ENCODE data around the gene LYSMD4. TPM values are rescaled to one million over a fixed set of nuclear protein-coding genes. Genes with fewer than 3 reads are reported as not detected.

The LYSMD4 gene
- total RNA-seq, 2 donors from 2014 or later, result 6.8 to 9.7 TPM

- Histone ChIP-seq H3K27me3 (replicated peaks; ENCODE audit: insufficient read depth) (no peaks in the 10 kb centered on the region), H3K4me3 (no peak overlapping the region), H3K36me3 (peaks cover 21% of the 10 kb centered on the region), H3K27ac (peak overlapping the region; percentile 13 to 86), H3K9me3 (no peaks in the 10 kb centered on the region), H3K4me1 (ENCODE audit: control insufficient read depth in 1 of 2, low read depth in 2 of 2) (peaks cover 29 to 45% of the 10 kb centered on the region in 2 donors)
- TF ChIP-seq CTCF (IDR thresholded peaks at IDR 0.05), result no peak
- DNase-seq (ENCODE audit: low spot score), result no peak
- ATAC-seq (ENCODE audit: insufficient number of reproducible peaks, low FRiP score, low read depth), result no peak
These were observed 20.8 kb downstream of the LYSMD4 start for GRCh38 chr15:99712415-99712814.

- ATAC-seq (ENCODE audit: insufficient number of reproducible peaks, low FRiP score, low read depth), result no peak
- H3K9me3 ChIP-seq, result no peaks in the 10 kb centered on the region
- no peak overlapping the region for H3K4me3 ChIP-seq
- H3K4me1 ChIP-seq (ENCODE audit: control insufficient read depth in 1 of 2, low read depth in 2 of 2), result peaks cover 28 to 42% of the 10 kb centered on the region in 2 donors
- DNase-seq (ENCODE audit: low spot score), result no peak
- H3K27me3 ChIP-seq (replicated peaks; ENCODE audit: insufficient read depth), result no peaks in the 10 kb centered on the region
- H3K36me3 ChIP-seq, result peaks cover 21% of the 10 kb centered on the region
- no peak for TF ChIP-seq CTCF (IDR thresholded peaks at IDR 0.05)
- H3K27ac ChIP-seq, result peak overlapping the region; percentile 49 to 86
These were observed 21.6 kb downstream of the LYSMD4 start for GRCh38 chr15:99711625-99712024.

- Histone ChIP-seq H3K4me3 (peak overlapping the region; percentile 59), H3K9me3 (no peaks in the 10 kb centered on the region), H3K36me3 (peaks cover 21% of the 10 kb centered on the region), H3K4me1 (ENCODE audit: control insufficient read depth in 1 of 2, low read depth in 2 of 2) (peaks cover 24 to 41% of the 10 kb centered on the region in 2 donors), H3K27ac (peak overlapping the region; percentile 81 to 86), H3K27me3 (replicated peaks; ENCODE audit: insufficient read depth) (no peaks in the 10 kb centered on the region)
- ATAC-seq (ENCODE audit: insufficient number of reproducible peaks, low FRiP score, low read depth) (no peak), DNase-seq (ENCODE audit: low spot score) (no peak)
- no peak for TF ChIP-seq CTCF (IDR thresholded peaks at IDR 0.05)
These were observed 23.8 kb downstream of the LYSMD4 start for GRCh38 chr15:99709243-99709986.

GRCh38 chr15:99708563-99708962 lies 24.7 kb downstream of the LYSMD4 start:
- ATAC-seq (ENCODE audit: insufficient number of reproducible peaks, low FRiP score, low read depth) (peak; percentile 42), DNase-seq (ENCODE audit: low spot score) (peak; percentile 69)
- Histone ChIP-seq H3K27ac (peak overlapping the region; percentile 81 to 86), H3K9me3 (no peaks in the 10 kb centered on the region), H3K27me3 (replicated peaks; ENCODE audit: insufficient read depth) (no peaks in the 10 kb centered on the region), H3K36me3 (peaks cover 21% of the 10 kb centered on the region), H3K4me1 (ENCODE audit: control insufficient read depth in 1 of 2, low read depth in 2 of 2) (peaks cover 26 to 48% of the 10 kb centered on the region in 2 donors), H3K4me3 (peak overlapping the region; percentile 59)
- no peak for TF ChIP-seq CTCF (IDR thresholded peaks at IDR 0.05)

GRCh38 chr15:99707473-99708270 lies 25.6 kb downstream of the LYSMD4 start:
- H3K4me3 ChIP-seq, result peak overlapping the region; percentile 59
- no peak for DNase-seq (ENCODE audit: low spot score)

More at GRCh38 chr15:99707473-99708270, 25.6 kb downstream of the LYSMD4 start:
- no peak for ATAC-seq (ENCODE audit: insufficient number of reproducible peaks, low FRiP score, low read depth)
- Histone ChIP-seq H3K36me3 (peaks cover 15% of the 10 kb centered on the region), H3K27me3 (replicated peaks; ENCODE audit: insufficient read depth) (no peaks in the 10 kb centered on the region), H3K4me1 (ENCODE audit: control insufficient read depth in 1 of 2, low read depth in 2 of 2) (peaks cover 26 to 48% of the 10 kb centered on the region in 2 donors), H3K9me3 (no peaks in the 10 kb centered on the region), H3K27ac (peak overlapping the region; percentile 81 to 86)
- TF ChIP-seq CTCF (IDR thresholded peaks at IDR 0.05), result no peak

Data from thoracic aorta (tissue), 2 donors.